OCI-LY3 (cell line): ENCODE data around the gene NPHP4.

Experiments used
- H2AFZ ChIP-seq: fragments of 200-600, 300-600 bp; shearing (Covaris generic); 2 replicates; pipeline ENCODE4 v1.6.0; 2014; ENCODE audit warnings: antibody characterized with exemption, low read depth, low read length
- H3K27ac ChIP-seq: fragments of 200-600, 300-600 bp; sonication (generic); 2 replicates; pipeline ENCODE4 v1.5.1; 2014; ENCODE audit warnings: mild to moderate bottlenecking, low read length, moderate library complexity, mixed read lengths
- H3K27me3 ChIP-seq: fragments of 200-600, 300-600 bp; sonication (generic); 2 replicates; pipeline ENCODE4 v1.6.1; 2014; ENCODE audit warnings: low read depth, low read length, mixed read lengths
- H3K36me3 ChIP-seq: fragments of 200-600, 300-600 bp; sonication (generic); replicated peaks from 2 replicates; pipeline ENCODE3; 2014; ENCODE audit warnings: low read depth, low read length, mixed read lengths
- H3K4me1 ChIP-seq: fragments of 300-600, 200-600 bp; sonication (generic); 2 replicates; pipeline ENCODE4 v1.6.1; 2014; ENCODE audit warnings: low read length, mixed read lengths
- H3K4me2 ChIP-seq: fragments of 200-600, 300-600 bp; sonication (generic); 2 replicates; pipeline ENCODE4 v1.6.1; 2014; ENCODE audit warnings: low read length, mixed read lengths
- H3K4me3 ChIP-seq: fragments of 300-600, 200-600 bp; sonication (generic); 2 replicates; pipeline ENCODE4 v1.5.1; 2014; ENCODE audit warnings: antibody characterized with exemption, mild to moderate bottlenecking, low read length, moderate library complexity
- H3K79me2 ChIP-seq: fragments of 300-600, 200-600 bp; shearing (Covaris generic); 2 replicates; pipeline ENCODE4 v1.6.1; 2014; ENCODE audit warnings: mild to moderate bottlenecking, low read length, mixed read lengths
- H3K9ac ChIP-seq: fragments of 300-600, 200-600 bp; shearing (Covaris generic); 2 replicates; pipeline ENCODE4 v1.6.0; 2014; ENCODE audit warnings: mild to moderate bottlenecking, low read length, moderate library complexity
- H3K9me3 ChIP-seq: fragments of 200-600, 300-600 bp; shearing (Covaris generic); 2 replicates; pipeline ENCODE4 v1.6.1; 2014; ENCODE audit warnings: low read length, mixed read lengths; ENCODE audit not compliant: insufficient read depth
- H4K20me1 ChIP-seq: fragments of 200-600, 300-600 bp; sonication (generic); 2 replicates; pipeline ENCODE4 v1.6.1; 2016; ENCODE audit warnings: low read length, mixed read lengths; ENCODE audit not compliant: insufficient read depth
- CTCF ChIP-seq: fragments of 200-600, 300-600 bp; sonication (generic); IDR thresholded peaks from 2 replicates; pipeline ENCODE4 v1.5.1; 2014; ENCODE audit warnings: antibody characterized with exemption, low read length, low read depth
- EZH2phosphoT487 ChIP-seq: fragments of 200-600 bp; shearing (Covaris generic); IDR thresholded peaks from 2 replicates; pipeline ENCODE4 v1.6.1; 2018; ENCODE audit warnings: antibody characterized with exemption, mixed run types, low read depth

The NPHP4 gene

GRCh38 chr1:5891736-5892135, 100.5 kb downstream of the NPHP4 start:
- Histone ChIP-seq H3K27me3 (no peaks in the 10 kb centered on the region), H2AFZ (no peak overlapping the region), H3K4me3 (no peak overlapping the region), H4K20me1 (no peaks in the 10 kb centered on the region), H3K9ac (no peak overlapping the region), H3K27ac (no peak overlapping the region), H3K36me3 (no peaks in the 10 kb centered on the region), H3K9me3 (no peaks in the 10 kb centered on the region), H3K4me2 (no peak overlapping the region), H3K4me1 (no peaks in the 10 kb centered on the region), H3K79me2 (no peaks in the 10 kb centered on the region)
- TF ChIP-seq EZH2phosphoT487 (no peak), CTCF (no peak)

- TF ChIP-seq EZH2phosphoT487: no peak
- no peak for TF ChIP-seq CTCF
- no peak overlapping the region for H3K4me3 ChIP-seq
- no peak overlapping the region for H2AFZ ChIP-seq
- H4K20me1 ChIP-seq: no peaks in the 10 kb centered on the region
- H3K27me3 ChIP-seq: no peaks in the 10 kb centered on the region
- no peaks in the 10 kb centered on the region for H3K9me3 ChIP-seq
- no peak overlapping the region for H3K4me2 ChIP-seq
- no peak overlapping the region for H3K9ac ChIP-seq
- no peaks in the 10 kb centered on the region for H3K79me2 ChIP-seq
- no peaks in the 10 kb centered on the region for H3K36me3 ChIP-seq
- no peaks in the 10 kb centered on the region for H3K4me1 ChIP-seq
- no peak overlapping the region for H3K27ac ChIP-seq
Observed at GRCh38 chr1:5891137-5891536, 101.1 kb downstream of the NPHP4 start.

DNA sequence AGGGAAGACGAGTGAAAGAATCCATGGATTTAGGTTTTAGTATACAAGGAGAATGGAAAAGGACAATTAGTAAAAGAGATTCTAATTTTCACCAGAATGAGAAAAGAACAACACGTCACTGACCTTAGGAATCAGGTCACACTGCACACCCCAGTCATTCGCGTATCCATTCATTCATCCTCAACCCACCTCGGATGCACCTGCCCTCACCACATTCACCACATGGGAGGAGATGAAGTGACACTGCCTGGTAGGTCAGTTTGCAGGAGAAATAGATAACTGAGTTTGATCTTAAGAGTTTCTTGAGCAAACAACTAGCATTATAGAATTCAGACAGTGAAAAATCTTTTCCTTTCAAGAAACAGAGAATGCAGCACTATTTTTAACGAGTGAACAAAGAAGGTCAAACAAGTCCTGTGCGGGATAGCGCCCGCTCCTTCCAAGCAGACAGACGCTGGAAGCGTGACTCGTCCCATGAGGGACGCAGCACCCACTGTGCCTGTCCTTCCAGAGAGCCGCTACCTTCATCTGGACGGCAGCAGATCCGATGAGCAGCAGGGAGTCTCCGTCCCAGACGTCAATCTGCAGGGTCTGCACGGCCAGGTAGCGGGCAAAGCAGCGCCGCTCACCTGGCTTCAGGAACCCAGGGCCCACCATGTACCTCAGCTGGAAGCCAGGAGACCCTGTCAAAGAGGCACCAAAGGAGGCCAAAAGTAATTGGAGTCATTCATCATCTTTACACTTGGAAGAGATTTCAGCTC, 101.7 kb downstream of the NPHP4 start:
- no peak overlapping the region for H3K9ac ChIP-seq
- no peaks in the 10 kb centered on the region for H3K4me1 ChIP-seq
- no peak overlapping the region for H3K4me2 ChIP-seq
- TF ChIP-seq CTCF (no peak), EZH2phosphoT487 (no peak)
- no peak overlapping the region for H3K4me3 ChIP-seq
- no peak overlapping the region for H3K27ac ChIP-seq
- H3K36me3 ChIP-seq: no peaks in the 10 kb centered on the region
- H2AFZ ChIP-seq: no peak overlapping the region
- H3K9me3 ChIP-seq: no peaks in the 10 kb centered on the region
- H3K27me3 ChIP-seq: no peaks in the 10 kb centered on the region
- H3K79me2 ChIP-seq: no peaks in the 10 kb centered on the region
- H4K20me1 ChIP-seq: no peaks in the 10 kb centered on the region

DNA sequence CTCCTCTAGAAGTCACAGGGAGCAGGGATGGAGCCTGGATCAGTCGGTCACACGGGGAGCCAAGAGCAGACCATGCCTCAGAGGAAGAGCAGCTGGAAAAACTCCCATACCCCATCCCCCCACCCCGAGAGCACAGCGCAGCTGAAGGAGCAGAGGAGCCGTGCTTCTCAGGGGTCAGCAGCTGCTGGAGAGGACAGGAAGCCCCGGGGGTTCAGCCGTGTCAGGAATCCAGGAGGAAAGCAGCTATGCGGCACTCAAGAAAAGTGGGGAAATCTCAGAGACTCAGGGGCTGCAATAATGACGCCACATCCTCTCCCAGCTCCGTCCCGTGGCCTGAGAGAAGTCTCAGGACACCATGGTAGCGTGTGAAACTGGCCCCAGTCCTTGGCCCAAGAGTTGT, 102.3 kb downstream of the NPHP4 start:
- Histone ChIP-seq H2AFZ (no peak overlapping the region), H3K4me1 (no peaks in the 10 kb centered on the region), H3K4me2 (no peak overlapping the region), H4K20me1 (no peaks in the 10 kb centered on the region), H3K9ac (no peak overlapping the region), H3K36me3 (no peaks in the 10 kb centered on the region), H3K4me3 (no peak overlapping the region), H3K79me2 (no peaks in the 10 kb centered on the region), H3K9me3 (no peaks in the 10 kb centered on the region), H3K27me3 (no peaks in the 10 kb centered on the region), H3K27ac (no peak overlapping the region)
- no peak for TF ChIP-seq EZH2phosphoT487
- TF ChIP-seq CTCF: no peak
